Activated naive CD8-positive, alpha-beta T cell treated with anti-CD3 and anti-CD28 coated beads, Interleukin-2, amount 50 U/mL, for 16 hours (primary cell): ENCODE data around the gene SLC20A1.
"Not testable (repeated sequence)": the region's sequence is repeated elsewhere in the genome, so short reads cannot be mapped to it uniquely, and the experiment has no call there.

ENCODE experiments used
- DNase-seq: peaks from one replicate; pipeline ENCODE4 v3.0.0-alpha.2; 2020; ENCODE audit warnings: low read depth, low spot score

SLC20A1 gene

GRCh38 chr2:112646791-112647689 lies 1.3 kb downstream of the SLC20A1 start:
- DNase-seq = no peak

- no peak for DNase-seq
These were observed 2.3 kb downstream of the SLC20A1 start for GRCh38 chr2:112648081-112648480.

- DNase-seq = no peak
These were observed 10.9 kb downstream of the SLC20A1 start for GRCh38 chr2:112656679-112657078.

- no peak for DNase-seq
These were observed 12.6 kb downstream of the SLC20A1 start for GRCh38 chr2:112658301-112658700.

GRCh38 chr2:112658839-112659667 lies 13.3 kb downstream of the SLC20A1 start:
- DNase-seq = no peak

GRCh38 chr2:112660138-112660537 lies 14.4 kb downstream of the SLC20A1 start:
- DNase-seq = no peak

GRCh38 chr2:112661656-112662305 lies 16.0 kb downstream of the SLC20A1 start:
- no peak for DNase-seq

- DNase-seq = no peak
These were observed 17.0 kb downstream of the SLC20A1 start for GRCh38 chr2:112662704-112663103.

- no peak for DNase-seq
These were observed 18.9 kb downstream of the SLC20A1 start for GRCh38 chr2:112664689-112665088.

- DNase-seq = no peak
These were observed 19.5 kb downstream of the SLC20A1 start for GRCh38 chr2:112665113-112665780.

GRCh38 chr2:112666761-112667122 lies 21.0 kb downstream of the SLC20A1 start:
- DNase-seq = no peak

- not testable (repeated sequence) for DNase-seq
These were observed 21.8 kb downstream of the SLC20A1 start for GRCh38 chr2:112667540-112667939.

- no peak for DNase-seq
These were observed 23.9 kb downstream of the SLC20A1 start for GRCh38 chr2:112669667-112670066.

GRCh38 chr2:112670252-112671022 lies 24.7 kb downstream of the SLC20A1 start:
- DNase-seq = no peak

- DNase-seq = no peak
These were observed 26.1 kb downstream of the SLC20A1 start for GRCh38 chr2:112671801-112672200.

GRCh38 chr2:112673008-112673407 lies 27.3 kb downstream of the SLC20A1 start:
- DNase-seq = no peak

GRCh38 chr2:112674229-112674628 lies 28.5 kb downstream of the SLC20A1 start:
- DNase-seq = no peak

GRCh38 chr2:112679484-112679883 lies 33.7 kb downstream of the SLC20A1 start:
- no peak for DNase-seq

- DNase-seq = no peak
These were observed 34.9 kb downstream of the SLC20A1 start for GRCh38 chr2:112680666-112681101.

GRCh38 chr2:112682101-112682500 lies 36.4 kb downstream of the SLC20A1 start:
- DNase-seq = no peak
